Thyroid gland (tissue), 4 donors: ENCODE measurements around the gene RAPH1. TPM values are rescaled to one million over a fixed set of nuclear protein-coding genes. Genes with fewer than 3 reads are reported as not detected.
A peak's percentile ranks its signal among the peaks of the same experiment; 100 is the strongest.

ENCODE experiments used
- DNase-seq, 2 donors: peaks; one replicate each; pipeline ENCODE4 v3.0.0-alpha.2; 2019
- H3K27ac ChIP-seq, 3 donors: fragments of 200-600 bp; sonication (generic); 1 replicate in 2 of 3; 2 replicates in 1 of 3; pipeline ENCODE4 v1.5.1; 2016 to 2019; ENCODE audit warnings: mild to moderate bottlenecking in 1 of 3, moderate library complexity in 1 of 3
- H3K27me3 ChIP-seq: fragments of 200-600 bp; sonication (generic); one replicate; pipeline ENCODE4 v1.5.1; 2019
- H3K36me3 ChIP-seq, 2 donors: fragments of 200-600 bp; sonication (generic); one replicate each; pipeline ENCODE4 v1.5.1; 2016 to 2019
- H3K4me1 ChIP-seq, 2 donors: fragments of 200-600 bp; sonication (generic); one replicate each; pipeline ENCODE4 v1.5.1; 2017 to 2019
- H3K4me3 ChIP-seq, 3 donors: fragments of 200-600 bp; sonication (generic); replicated peaks in 1 of 3; 1 replicate in 2 of 3; 2 replicates in 1 of 3; pipeline ENCODE4 v1.5.1; 2016; ENCODE audit warnings: mild to moderate bottlenecking in 1 of 3
- H3K9me3 ChIP-seq: fragments of 200-600 bp; sonication (generic); one replicate; pipeline ENCODE4 v1.5.1; 2017
- CTCF ChIP-seq, 6 experiments: fragments of 200-600 bp in 3 of 6; fragments of 450-650 bp in 3 of 6; sonication (generic) in 3 of 6; IDR thresholded peaks; one replicate each; pipeline ENCODE4 v1.5.1; 2016 to 2019; ENCODE audit warnings: antibody characterized with exemption in 6 of 6, mild to moderate bottlenecking in 2 of 6, inconsistent platforms in 1 of 6, moderate library complexity in 1 of 6
- POLR2A ChIP-seq, 2 donors: fragments of 450-650 bp; IDR thresholded peaks; one replicate each; pipeline ENCODE4 v1.6.1; 2017; ENCODE audit warnings: antibody characterized with exemption in 2 of 2, mild to moderate bottlenecking in 2 of 2, moderate library complexity in 1 of 2
- whole genome bisulfite sequencing, 2 donors: methylation state at CpG; one replicate each; pipeline ENCODE4 v1.1.5; 2017; 5-methylcytosine and 5-hydroxymethylcytosine counted together
- intact Hi-C: fragments of 100-400 bp; cut with DNase I; formaldehyde crosslinking; loops from one replicate; pipeline ENCODE4 v1.15.1; 2023
- total RNA-seq, 4 donors: library from RNA; depleted of rRNA; stranded (reverse); fragments of >200 nt; gene quantifications; one replicate each; pipeline ENCODE4 v1.2.3, GENCODE V29; 2016

Gene RAPH1
- total RNA-seq, 4 donors from 2014 or later, result 67.3 to 187 (median 99.4) TPM

GRCh38 chr2:203450561-203450960 is 84.5 kb downstream of the RAPH1 start:
- no peak overlapping the region for H3K4me3 ChIP-seq
- no peaks in the 10 kb centered on the region for H3K27me3 ChIP-seq
- H3K4me1 ChIP-seq, result peaks cover 0 to 32% of the 10 kb centered on the region in 2 donors
- intact Hi-C loops, result no loop called here
- no peak for DNase-seq
- TF ChIP-seq POLR2A (IDR thresholded peaks at IDR 0.05), result no peak
- no peak for TF ChIP-seq CTCF (IDR thresholded peaks at IDR 0.05)
- peaks cover 15 to 51% of the 10 kb centered on the region in 2 donors for H3K36me3 ChIP-seq
- WGBS, 2 donors, result 88 to 89% methylated on average over 3 of the region's 3 CpGs
- H3K9me3 ChIP-seq, result no peaks in the 10 kb centered on the region
- H3K27ac ChIP-seq, result no peak overlapping the region

GRCh38 chr2:203446780-203447179 is 88.3 kb downstream of the RAPH1 start:
- WGBS, 2 donors, result 91 to 97% methylated on average over 3 of the region's 3 CpGs
- no peak for TF ChIP-seq CTCF (IDR thresholded peaks at IDR 0.05)
- TF ChIP-seq POLR2A (IDR thresholded peaks at IDR 0.05), result no peak
- intact Hi-C loops, result loop anchor here (10.0 kb wide), 1 partner anchor 202 kb away; no protein-coding TSS in a partner anchor
- Histone ChIP-seq H3K4me1 (peaks cover 0 to 19% of the 10 kb centered on the region in 2 donors), H3K4me3 (no peak overlapping the region), H3K27me3 (no peaks in the 10 kb centered on the region), H3K9me3 (no peaks in the 10 kb centered on the region), H3K27ac (no peak overlapping the region), H3K36me3 (peaks cover 43 to 65% of the 10 kb centered on the region in 2 donors)
- no peak for DNase-seq

- no peaks in the 10 kb centered on the region for H3K9me3 ChIP-seq
- peaks cover 50 to 68% of the 10 kb centered on the region in 2 donors for H3K36me3 ChIP-seq
Observed at GRCh38 chr2:203446071-203446481, 89.0 kb downstream of the RAPH1 start.

GRCh38 chr2:203444738-203445137 is 90.4 kb downstream of the RAPH1 start:
- no peak overlapping the region for H3K27ac ChIP-seq
- H3K9me3 ChIP-seq, result no peaks in the 10 kb centered on the region
- peaks cover 51 to 69% of the 10 kb centered on the region in 2 donors for H3K36me3 ChIP-seq
- no peak for TF ChIP-seq CTCF (IDR thresholded peaks at IDR 0.05)
- no peak for TF ChIP-seq POLR2A (IDR thresholded peaks at IDR 0.05)
- H3K27me3 ChIP-seq, result no peaks in the 10 kb centered on the region
- H3K4me3 ChIP-seq, result no peak overlapping the region
- DNase-seq, result no peak
- H3K4me1 ChIP-seq, result no peaks in the 10 kb centered on the region
- intact Hi-C loops, result loop anchor here (10.0 kb wide), 1 partner anchor 200 kb away; no protein-coding TSS in a partner anchor
- 79 to 85% methylated on average over 7 of the region's 7 CpGs for WGBS, 2 donors

More at GRCh38 chr2:203446071-203446481, 89.0 kb downstream of the RAPH1 start:
- 90 to 92% methylated on average over 3 of the region's 3 CpGs for WGBS, 2 donors
- DNase-seq, result no peak
- no peak overlapping the region for H3K4me3 ChIP-seq
- peak overlapping the region in 1 of 3 donors; percentile 42 for H3K27ac ChIP-seq
- H3K4me1 ChIP-seq, result peaks cover 0 to 12% of the 10 kb centered on the region in 2 donors
- intact Hi-C loops, result loop anchor here (10.0 kb wide), 1 partner anchor 201 kb away; no protein-coding TSS in a partner anchor
- no peaks in the 10 kb centered on the region for H3K27me3 ChIP-seq
- no peak for TF ChIP-seq POLR2A (IDR thresholded peaks at IDR 0.05)
- no peak for TF ChIP-seq CTCF (IDR thresholded peaks at IDR 0.05)

GRCh38 chr2:203442463-203442862 is 92.6 kb downstream of the RAPH1 start:
- no peak for DNase-seq
- Histone ChIP-seq H3K27ac (no peak overlapping the region), H3K4me3 (no peak overlapping the region), H3K27me3 (no peaks in the 10 kb centered on the region), H3K4me1 (no peaks in the 10 kb centered on the region), H3K9me3 (no peaks in the 10 kb centered on the region), H3K36me3 (peaks cover 63 to 68% of the 10 kb centered on the region in 2 donors)
- TF ChIP-seq CTCF (IDR thresholded peaks at IDR 0.05), result no peak
- no peak for TF ChIP-seq POLR2A (IDR thresholded peaks at IDR 0.05)
- 71 to 75% methylated on average over 5 of the region's 5 CpGs for WGBS, 2 donors
- intact Hi-C loops, result loop anchor here (10.0 kb wide), 1 partner anchor 198 kb away; no protein-coding TSS in a partner anchor
